Karpas-422 (cell line): ENCODE measurements around the gene MAGI2. TPM values are rescaled to one million over a fixed set of nuclear protein-coding genes. Genes with fewer than 3 reads are reported as not detected.

ENCODE experiments used
- DNase-seq: peaks from one replicate; pipeline ENCODE4 v3.0.0-alpha.2; 2015
- H2AFZ ChIP-seq: fragments of 200-600 bp; sonication (generic); 2 replicates; pipeline ENCODE4 v1.6.1; 2014; ENCODE audit warnings: antibody characterized with exemption, low read length, mixed read lengths
- H3K27ac ChIP-seq: fragments of 200-600 bp; sonication (generic); 2 replicates; pipeline ENCODE4 v1.5.1; 2014; ENCODE audit warnings: mild to moderate bottlenecking, low read length, moderate library complexity
- H3K27me3 ChIP-seq: fragments of 200-600 bp; sonication (generic); 2 replicates; pipeline ENCODE4 v1.6.1; 2014; ENCODE audit warnings: low read length, mixed read lengths
- H3K36me3 ChIP-seq: fragments of 200-600 bp; sonication (generic); 2 replicates; pipeline ENCODE4 v1.6.1; 2014; ENCODE audit warnings: low read length, mixed read lengths; ENCODE audit not compliant: insufficient read depth
- H3K4me1 ChIP-seq: fragments of 200-600 bp; sonication (generic); 2 replicates; pipeline ENCODE4 v1.6.1; 2014; ENCODE audit warnings: mild to moderate bottlenecking, low read length, mixed read lengths
- H3K4me2 ChIP-seq: fragments of 200-600 bp; sonication (generic); 2 replicates; pipeline ENCODE4 v1.6.1; 2014; ENCODE audit warnings: low read length, low read depth, mild to moderate bottlenecking; ENCODE audit not compliant: poor library complexity, severe bottlenecking
- H3K4me3 ChIP-seq: fragments of 200-600 bp; sonication (generic); 2 replicates; pipeline ENCODE4 v1.5.1; 2014; ENCODE audit warnings: mild to moderate bottlenecking, antibody characterized with exemption, low read length, mixed read lengths
- H3K79me2 ChIP-seq: fragments of 200-600 bp; sonication (generic); 2 replicates; pipeline ENCODE4 v1.6.1; 2014; ENCODE audit warnings: mild to moderate bottlenecking, low read length, mixed read lengths
- H3K9ac ChIP-seq: fragments of 200-600 bp; sonication (generic); 2 replicates; pipeline ENCODE4 v1.6.0; 2014; ENCODE audit warnings: low read length
- H3K9me2 ChIP-seq: fragments of 200-600 bp; sonication (generic), shearing (Covaris generic); replicated peaks from 2 replicates; pipeline ENCODE4 v1.6.0; 2014; ENCODE audit warnings: mild to moderate bottlenecking, low read length, moderate library complexity; ENCODE audit not compliant: insufficient read depth
- H3K9me3 ChIP-seq: fragments of 300-700, 200-600 bp; sonication (generic); 2 replicates; pipeline ENCODE4 v1.6.1; 2014; ENCODE audit warnings: low read length, mixed read lengths
- H4K20me1 ChIP-seq: fragments of 200-600 bp; sonication (generic); 2 replicates; pipeline ENCODE4 v1.6.1; 2014; ENCODE audit warnings: mild to moderate bottlenecking, antibody characterized with exemption, low read length, low read depth; ENCODE audit not compliant: insufficient read depth
- total RNA-seq: library from RNA; depleted of rRNA; stranded (reverse); fragments of >200 nt; shearing (Covaris generic); gene quantifications from 2 replicates; pipeline ENCODE4 v1.2.3, GENCODE V29; 2014; ENCODE audit warnings: low replicate concordance

MAGI2 gene
- total RNA-seq, 1 experiment from 2014 or later, result 0.93 TPM

DNA sequence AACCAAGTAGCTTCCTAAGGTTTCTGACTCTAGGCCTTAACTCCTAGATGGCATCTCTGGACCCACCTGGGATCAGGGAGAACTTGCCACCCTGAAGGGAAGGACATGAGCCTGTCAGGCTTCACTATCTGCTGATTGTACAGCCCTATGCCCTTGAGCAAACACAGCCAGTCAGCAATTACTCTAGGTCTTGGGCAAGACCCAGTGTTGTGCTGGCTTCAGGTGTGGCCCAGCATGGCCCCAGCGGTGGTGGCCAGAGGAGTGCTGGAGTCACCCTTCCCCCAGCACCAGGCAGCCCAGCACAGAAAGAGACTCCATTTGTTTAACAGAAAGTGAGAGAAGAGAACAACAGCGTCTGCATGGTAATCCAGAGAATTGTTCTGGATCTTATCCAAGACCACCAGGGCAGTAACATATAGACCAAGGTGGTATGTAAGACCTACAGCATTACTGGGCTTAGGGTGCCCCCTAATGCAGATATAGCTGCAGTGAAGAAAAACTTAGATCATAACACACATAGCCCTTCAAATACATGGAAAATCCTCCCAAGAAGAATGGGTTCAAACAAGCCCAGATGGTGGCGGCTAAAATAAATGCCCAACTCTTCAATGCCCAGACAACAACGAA is 207.7 kb downstream of the MAGI2 start:
- Histone ChIP-seq H4K20me1 (no peaks in the 10 kb centered on the region), H3K9me3 (peaks cover 23% of the 10 kb centered on the region), H3K4me3 (no peak overlapping the region), H3K27me3 (no peaks in the 10 kb centered on the region), H3K4me1 (no peaks in the 10 kb centered on the region), H3K79me2 (no peaks in the 10 kb centered on the region), H2AFZ (no peak overlapping the region), H3K27ac (no peak overlapping the region), H3K4me2 (no peak overlapping the region), H3K9ac (no peak overlapping the region), H3K36me3 (no peaks in the 10 kb centered on the region), H3K9me2 (no peaks in the 10 kb centered on the region)
- DNase-seq, result no peak

- Histone ChIP-seq H3K4me2 (no peak overlapping the region), H3K4me1 (no peaks in the 10 kb centered on the region), H3K4me3 (no peak overlapping the region), H3K27me3 (no peaks in the 10 kb centered on the region), H3K9me3 (peaks cover 23% of the 10 kb centered on the region), H3K79me2 (no peaks in the 10 kb centered on the region), H3K27ac (no peak overlapping the region), H3K36me3 (no peaks in the 10 kb centered on the region), H2AFZ (no peak overlapping the region), H4K20me1 (no peaks in the 10 kb centered on the region), H3K9me2 (no peaks in the 10 kb centered on the region), H3K9ac (no peak overlapping the region)
- no peak for DNase-seq
These were observed 209.0 kb downstream of the MAGI2 start for GRCh38 chr7:79244482-79244881.

DNA sequence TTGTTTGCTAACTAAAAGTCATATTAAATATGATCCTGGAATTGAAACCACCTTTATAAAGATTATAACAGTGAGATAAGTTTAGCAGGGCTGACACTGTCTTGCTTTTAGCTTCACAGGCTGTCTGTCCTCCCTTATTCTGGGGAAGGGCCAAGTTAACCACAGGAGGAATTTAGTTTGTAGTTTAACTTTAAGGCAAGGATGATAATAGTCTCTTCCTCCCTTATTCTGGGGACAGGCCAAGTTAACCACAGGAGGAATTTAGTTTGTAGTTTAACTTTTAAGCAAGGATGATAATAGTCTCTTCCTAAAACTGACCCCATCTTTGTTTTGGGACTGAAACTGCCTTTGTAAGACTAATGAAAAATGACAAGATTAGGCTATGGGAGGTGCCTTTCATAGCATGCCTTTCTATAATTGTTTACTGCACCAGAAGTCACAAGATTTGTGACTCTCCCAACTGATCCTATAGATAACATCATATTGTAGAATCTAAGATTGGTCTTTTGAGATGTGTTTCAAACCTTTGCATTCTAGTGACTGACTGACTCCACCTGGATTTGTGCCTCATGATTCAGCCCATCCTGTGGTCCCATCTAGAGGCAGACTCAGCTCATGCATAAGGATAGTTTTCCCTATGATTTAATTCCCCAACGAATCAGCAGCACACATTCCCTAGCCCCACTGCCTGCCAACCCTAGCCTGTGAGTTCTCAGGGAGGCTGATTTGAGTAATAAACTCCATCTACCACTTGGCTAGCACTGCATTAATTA is 212.0 kb downstream of the MAGI2 start:
- Histone ChIP-seq H4K20me1 (no peaks in the 10 kb centered on the region), H3K4me3 (no peak overlapping the region), H3K4me1 (no peaks in the 10 kb centered on the region), H2AFZ (no peak overlapping the region), H3K4me2 (no peak overlapping the region), H3K27ac (no peak overlapping the region), H3K27me3 (no peaks in the 10 kb centered on the region), H3K9ac (no peak overlapping the region), H3K9me2 (no peaks in the 10 kb centered on the region), H3K9me3 (peaks cover 21% of the 10 kb centered on the region), H3K36me3 (no peaks in the 10 kb centered on the region), H3K79me2 (no peaks in the 10 kb centered on the region)
- DNase-seq, result no peak

DNA sequence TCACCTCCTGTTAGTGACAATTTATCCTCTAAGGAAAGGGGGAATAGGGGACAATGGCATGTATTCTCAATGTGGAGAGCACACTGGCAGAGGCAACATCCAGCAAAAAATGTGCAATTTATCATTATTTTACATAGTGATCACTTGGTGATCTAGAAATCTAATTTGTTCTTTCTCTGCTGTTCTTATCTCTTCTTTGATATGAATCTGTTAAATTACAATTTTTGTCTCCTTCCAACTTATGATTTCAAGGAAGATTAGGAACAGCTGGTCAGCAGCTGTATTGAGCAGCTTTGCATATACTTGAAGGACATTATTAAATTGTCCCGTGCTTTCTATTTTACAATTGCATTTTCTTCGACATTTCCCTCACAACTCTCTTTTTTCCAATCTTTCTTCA is 213.1 kb downstream of the MAGI2 start:
- no peak for DNase-seq

GRCh38 chr7:79236352-79237028 is 217.0 kb downstream of the MAGI2 start:
- Histone ChIP-seq H3K9me3 (peaks cover 6% of the 10 kb centered on the region; the same call in 1 of the 2 replicates), H3K27me3 (no peaks in the 10 kb centered on the region)

More for the DNA sequence above, 213.1 kb downstream of the MAGI2 start:
- Histone ChIP-seq H3K36me3 (no peaks in the 10 kb centered on the region), H4K20me1 (no peaks in the 10 kb centered on the region), H3K4me1 (no peaks in the 10 kb centered on the region), H3K27ac (no peak overlapping the region), H3K9ac (no peak overlapping the region), H3K9me2 (no peaks in the 10 kb centered on the region), H3K27me3 (no peaks in the 10 kb centered on the region), H3K4me2 (no peak overlapping the region), H3K9me3 (peaks cover 14% of the 10 kb centered on the region; the same call in 1 of the 2 replicates), H2AFZ (no peak overlapping the region), H3K4me3 (no peak overlapping the region), H3K79me2 (no peaks in the 10 kb centered on the region)

GRCh38 chr7:79227044-79227443 is 226.4 kb downstream of the MAGI2 start:
- no peaks in the 10 kb centered on the region for H3K79me2 ChIP-seq
- no peak overlapping the region for H3K9ac ChIP-seq
- H3K4me2 ChIP-seq, result no peak overlapping the region
- H3K9me3 ChIP-seq, result peaks cover 13% of the 10 kb centered on the region
- no peak overlapping the region for H3K4me3 ChIP-seq
- no peak for DNase-seq
- no peaks in the 10 kb centered on the region for H3K4me1 ChIP-seq
- no peak overlapping the region for H2AFZ ChIP-seq
- no peaks in the 10 kb centered on the region for H4K20me1 ChIP-seq
- H3K9me2 ChIP-seq, result no peaks in the 10 kb centered on the region
- H3K36me3 ChIP-seq, result no peaks in the 10 kb centered on the region
- no peak overlapping the region for H3K27ac ChIP-seq
- no peaks in the 10 kb centered on the region for H3K27me3 ChIP-seq

More at GRCh38 chr7:79236352-79237028, 217.0 kb downstream of the MAGI2 start:
- H4K20me1 ChIP-seq, result no peaks in the 10 kb centered on the region
- no peak overlapping the region for H3K27ac ChIP-seq
- no peaks in the 10 kb centered on the region for H3K79me2 ChIP-seq
- H3K9me2 ChIP-seq, result no peaks in the 10 kb centered on the region
- no peak overlapping the region for H2AFZ ChIP-seq
- H3K4me3 ChIP-seq, result no peak overlapping the region
- H3K4me2 ChIP-seq, result no peak overlapping the region
- DNase-seq, result no peak
- no peaks in the 10 kb centered on the region for H3K36me3 ChIP-seq
- H3K9ac ChIP-seq, result no peak overlapping the region
- no peaks in the 10 kb centered on the region for H3K4me1 ChIP-seq

DNA sequence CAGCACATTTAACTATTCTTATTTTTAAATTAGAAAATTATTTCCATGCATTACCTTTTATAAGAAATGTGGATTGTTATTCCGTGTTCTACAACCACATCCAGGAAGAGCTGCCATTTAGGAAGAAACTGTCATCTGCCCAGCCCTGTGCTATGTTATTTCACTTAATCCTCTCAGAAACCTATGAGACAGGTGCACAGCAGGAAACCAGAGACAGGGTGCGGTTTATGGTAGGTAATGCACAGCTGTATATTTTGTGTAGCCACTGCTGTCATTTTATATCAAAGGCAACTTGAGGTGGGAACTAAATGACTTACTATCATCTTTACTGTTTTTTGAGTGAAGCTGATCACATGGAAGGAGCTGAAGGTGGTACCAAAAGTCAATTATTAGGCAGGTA is 232.3 kb downstream of the MAGI2 start:
- DNase-seq, result no peak
- H3K4me3 ChIP-seq, result no peak overlapping the region
- no peak overlapping the region for H2AFZ ChIP-seq
- H3K4me2 ChIP-seq, result no peak overlapping the region
- no peaks in the 10 kb centered on the region for H4K20me1 ChIP-seq
- H3K27ac ChIP-seq, result no peak overlapping the region
- H3K9me3 ChIP-seq, result peaks cover 13% of the 10 kb centered on the region
- H3K79me2 ChIP-seq, result no peaks in the 10 kb centered on the region
- no peaks in the 10 kb centered on the region for H3K36me3 ChIP-seq
- H3K4me1 ChIP-seq, result no peaks in the 10 kb centered on the region
- H3K9me2 ChIP-seq, result no peaks in the 10 kb centered on the region
- no peaks in the 10 kb centered on the region for H3K27me3 ChIP-seq
- no peak overlapping the region for H3K9ac ChIP-seq

DNA sequence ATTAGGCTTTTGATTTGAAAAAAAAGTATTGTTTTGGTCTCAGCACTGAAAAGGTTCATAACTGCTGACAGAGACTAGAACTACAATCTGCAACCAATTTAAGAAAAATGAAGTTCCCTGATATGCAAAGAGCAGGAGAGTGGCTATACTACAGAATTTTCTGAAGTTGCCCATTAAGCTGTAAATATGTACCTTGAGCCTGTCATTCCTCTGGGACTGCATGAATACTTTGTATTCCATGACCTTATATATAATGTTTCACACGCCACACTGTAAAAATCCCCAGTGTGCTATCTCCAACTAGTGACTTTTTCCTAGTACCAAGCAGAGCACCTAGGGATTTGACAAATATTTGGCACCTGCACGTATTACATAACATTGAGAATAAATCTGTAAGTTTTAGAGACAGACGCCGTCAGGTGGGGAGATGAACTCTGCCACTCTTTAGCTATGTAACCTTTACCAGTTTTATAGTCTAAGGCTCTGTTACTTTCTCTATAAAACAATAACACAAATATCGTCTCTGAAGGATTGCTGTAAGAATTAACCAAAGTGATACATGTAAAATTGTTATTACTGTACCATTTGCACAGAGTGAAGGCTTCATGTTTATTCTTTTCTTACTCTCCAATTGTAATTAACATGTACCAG is 235.4 kb downstream of the MAGI2 start:
- no peaks in the 10 kb centered on the region for H3K79me2 ChIP-seq
- no peak for DNase-seq
- no peaks in the 10 kb centered on the region for H3K27me3 ChIP-seq
- H4K20me1 ChIP-seq, result no peaks in the 10 kb centered on the region
- H3K9ac ChIP-seq, result no peak overlapping the region
- H3K9me2 ChIP-seq, result no peaks in the 10 kb centered on the region
- H3K36me3 ChIP-seq, result no peaks in the 10 kb centered on the region
- H3K4me1 ChIP-seq, result no peaks in the 10 kb centered on the region
- peaks cover 4% of the 10 kb centered on the region; the same call in 1 of the 2 replicates for H3K9me3 ChIP-seq
- H2AFZ ChIP-seq, result no peak overlapping the region
- H3K27ac ChIP-seq, result no peak overlapping the region
- H3K4me3 ChIP-seq, result no peak overlapping the region
- H3K4me2 ChIP-seq, result no peak overlapping the region
